Esophagus (tissue), 2 donors: ENCODE data around the gene VPS16. TPM values are rescaled to one million over a fixed set of nuclear protein-coding genes. Genes with fewer than 3 reads are reported as not detected.

ENCODE experiments used
- H3K27ac ChIP-seq, 2 donors: one replicate each; pipeline ENCODE4 v1.5.1; 2013; ENCODE audit warnings: low read depth in 2 of 2, mild to moderate bottlenecking in 2 of 2, inconsistent platforms in 1 of 2, low read length in 1 of 2, moderate library complexity in 1 of 2
- H3K27me3 ChIP-seq, 2 donors: one replicate each; pipeline ENCODE4 v1.6.1; 2013; ENCODE audit warnings: low read length in 2 of 2, control low read depth in 1 of 2, mild to moderate bottlenecking in 1 of 2; ENCODE audit not compliant: insufficient read depth in 2 of 2, control insufficient read depth in 1 of 2
- H3K36me3 ChIP-seq, 2 donors: one replicate each; pipeline ENCODE4 v1.6.1; 2013; ENCODE audit warnings: low read length in 1 of 2; ENCODE audit not compliant: control insufficient read depth in 2 of 2, insufficient read depth in 2 of 2
- H3K4me1 ChIP-seq, 2 donors: one replicate each; pipeline ENCODE4 v1.6.1; 2013; ENCODE audit warnings: low read length in 1 of 2; ENCODE audit not compliant: control insufficient read depth in 2 of 2, insufficient read depth in 2 of 2
- H3K4me3 ChIP-seq, 2 donors: one replicate each; pipeline ENCODE4 v1.5.1; 2013; ENCODE audit warnings: low read length in 2 of 2, mild to moderate bottlenecking in 2 of 2, low read depth in 1 of 2, moderate library complexity in 1 of 2
- H3K9me3 ChIP-seq, 2 donors: one replicate each; pipeline ENCODE4 v1.6.1; 2013; ENCODE audit warnings: mild to moderate bottlenecking in 2 of 2, low read depth in 1 of 2, low read length in 1 of 2, moderate library complexity in 1 of 2; ENCODE audit not compliant: control insufficient read depth in 2 of 2, insufficient read depth in 1 of 2
- WGBS, 2 donors: extraction: QIAGEN DNeasy Blood & Tissue Kit; methylation state at CpG; one replicate each; pipeline ENCODE4 v1.1.7; 2013; 5-methylcytosine and 5-hydroxymethylcytosine counted together
- polyA plus RNA-seq, 2 donors: library from polyadenylated mRNA; stranded (reverse); fragments of 200-250 nt; gene quantifications; one replicate each; pipeline ENCODE4 v1.2.3, GENCODE V29; 2013
- donor health status: healthy with polysubstance abuse.
- donor health status: Bipolar disorder and iron deficiency.

Gene VPS16
- polyA plus RNA-seq, 2 donors: 28.6 to 35.8 TPM

DNA sequence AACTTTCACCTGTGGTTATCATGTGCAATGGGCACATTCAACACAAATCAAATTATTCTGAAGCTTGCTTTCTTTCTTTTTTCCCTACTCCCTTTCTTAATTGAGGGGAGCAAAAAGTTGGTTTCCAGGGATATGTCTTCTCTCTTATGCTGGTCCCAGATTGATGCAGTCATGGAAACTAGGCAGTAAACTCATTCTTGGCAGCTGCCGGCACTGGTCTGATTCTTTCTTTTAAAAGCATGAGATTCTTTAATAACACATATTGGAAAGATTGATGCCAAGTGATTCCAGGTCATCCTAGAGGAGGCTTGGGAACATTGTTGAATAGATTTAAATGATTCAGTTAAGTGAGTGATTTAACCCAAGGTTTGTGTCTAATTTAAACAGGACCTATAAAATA is 61.7 kb downstream of the VPS16 start:
- H3K36me3 ChIP-seq: no peaks in the 10 kb centered on the region
- no peaks in the 10 kb centered on the region for H3K4me1 ChIP-seq
- WGBS, 2 donors: 4 to 53% methylated on average over 1 of the region's 1 CpG
- H3K27ac ChIP-seq: no peak overlapping the region
- H3K4me3 ChIP-seq: no peak overlapping the region
- H3K27me3 ChIP-seq: no peaks in the 10 kb centered on the region
- no peaks in the 10 kb centered on the region for H3K9me3 ChIP-seq

- H3K4me3 ChIP-seq: no peak overlapping the region
- no peaks in the 10 kb centered on the region for H3K4me1 ChIP-seq
- no peaks in the 10 kb centered on the region for H3K27me3 ChIP-seq
- WGBS, 2 donors: 97% methylated on average over 3 of the region's 3 CpGs
- H3K27ac ChIP-seq: no peak overlapping the region
- H3K36me3 ChIP-seq: no peaks in the 10 kb centered on the region
- no peaks in the 10 kb centered on the region for H3K9me3 ChIP-seq
Observed at GRCh38 chr20:2902818-2903217, 62.3 kb downstream of the VPS16 start.

GRCh38 chr20:2903686-2904085 is 63.1 kb downstream of the VPS16 start:
- Histone ChIP-seq H3K4me3 (no peak overlapping the region), H3K27ac (no peak overlapping the region), H3K27me3 (no peaks in the 10 kb centered on the region), H3K36me3 (no peaks in the 10 kb centered on the region), H3K4me1 (no peaks in the 10 kb centered on the region), H3K9me3 (no peaks in the 10 kb centered on the region)
- 96 to 97% methylated on average over 6 of the region's 6 CpGs for WGBS, 2 donors

GRCh38 chr20:2907519-2907918 is 67.0 kb downstream of the VPS16 start:
- Histone ChIP-seq H3K4me3 (no peak overlapping the region), H3K27me3 (no peaks in the 10 kb centered on the region), H3K4me1 (no peaks in the 10 kb centered on the region), H3K9me3 (no peaks in the 10 kb centered on the region), H3K27ac (no peak overlapping the region), H3K36me3 (no peaks in the 10 kb centered on the region)
- WGBS, 2 donors: 68 to 70% methylated on average over 3 of the region's 3 CpGs

- Histone ChIP-seq H3K9me3 (no peaks in the 10 kb centered on the region), H3K36me3 (no peaks in the 10 kb centered on the region), H3K4me3 (no peak overlapping the region), H3K27ac (no peak overlapping the region), H3K27me3 (no peaks in the 10 kb centered on the region), H3K4me1 (no peaks in the 10 kb centered on the region)
- WGBS, 2 donors: 98 to 99% methylated on average over 2 of the region's 2 CpGs
Observed at GRCh38 chr20:2909953-2910352, 69.4 kb downstream of the VPS16 start.

DNA sequence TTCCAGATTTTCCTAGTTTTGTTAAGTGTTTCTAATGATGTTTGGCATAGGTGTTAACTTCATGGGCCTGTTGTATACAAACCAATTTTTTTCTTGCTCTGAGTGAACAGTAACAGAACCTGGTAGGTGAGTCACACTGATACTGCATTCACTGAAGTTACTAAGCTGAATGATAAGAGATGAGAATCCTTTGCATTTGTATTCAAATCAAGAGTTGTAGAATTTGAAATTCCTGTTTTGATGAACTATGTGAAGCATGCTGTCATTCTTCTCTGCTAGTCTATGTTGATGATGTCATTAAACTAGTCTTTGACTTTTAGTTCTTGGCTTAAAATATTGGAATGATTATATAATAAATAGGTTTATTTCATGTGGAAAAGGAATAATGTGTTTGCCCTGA is 70.7 kb downstream of the VPS16 start:
- no peaks in the 10 kb centered on the region for H3K9me3 ChIP-seq
- no peak overlapping the region for H3K4me3 ChIP-seq
- H3K27ac ChIP-seq: no peak overlapping the region
- no peaks in the 10 kb centered on the region for H3K36me3 ChIP-seq
- no peaks in the 10 kb centered on the region for H3K27me3 ChIP-seq
- no peaks in the 10 kb centered on the region for H3K4me1 ChIP-seq

GRCh38 chr20:2914160-2914559 is 73.6 kb downstream of the VPS16 start:
- no peaks in the 10 kb centered on the region for H3K36me3 ChIP-seq
- no peak overlapping the region for H3K27ac ChIP-seq
- H3K9me3 ChIP-seq: no peaks in the 10 kb centered on the region
- no peak overlapping the region for H3K4me3 ChIP-seq
- H3K4me1 ChIP-seq: no peaks in the 10 kb centered on the region
- H3K27me3 ChIP-seq: no peaks in the 10 kb centered on the region

Other genes with a start within 250 kb of the VPS16 start
- gene NOP56, start 188.1 kb upstream of the VPS16 start, polyA plus RNA-seq: 100 to 1,000 TPM; 135 to 175 TPM
- 10 to 100 TPM; 58.8 to 89.2 TPM for gene IDH3B, start 176.5 kb upstream of the VPS16 start, polyA plus RNA-seq
- 1 to 10 TPM; 4.8 to 7.0 TPM for gene EBF4, start 148.0 kb upstream of the VPS16 start, polyA plus RNA-seq
- gene CPXM1, start 40.1 kb upstream of the VPS16 start, polyA plus RNA-seq: 1 to 10 TPM in 1 of 2 donors, under 1 TPM in 1; 0.28 to 2.5 TPM
- gene C20orf141, start 25.8 kb upstream of the VPS16 start, polyA plus RNA-seq: not detected
- gene TMEM239, start 24.4 kb upstream of the VPS16 start, polyA plus RNA-seq: not detected
- 10 to 100 TPM; 18.0 to 49.3 TPM for gene PCED1A, start 90 bp upstream of the VPS16 start, polyA plus RNA-seq
- 10 to 100 TPM; 11.5 to 21.7 TPM for gene PTPRA, start 32.7 kb downstream of the VPS16 start, polyA plus RNA-seq
- gene GNRH2, start 202.9 kb downstream of the VPS16 start, polyA plus RNA-seq: under 1 TPM in 1 of 2 donors, not detected in 1; 0.24 TPM
- 10 to 100 TPM; 57.2 to 67.1 TPM for gene MRPS26, start 205.3 kb downstream of the VPS16 start, polyA plus RNA-seq
- under 1 TPM in 1 of 2 donors, not detected in 1; 0.13 TPM for gene OXT, start 230.9 kb downstream of the VPS16 start, polyA plus RNA-seq
- not detected for gene AVP, start 244.0 kb downstream of the VPS16 start, polyA plus RNA-seq